Breast epithelium (tissue), 3 donors: Measurements from ENCODE around the gene GRIP2.

Source experiments
- POLR2AphosphoS5 ChIP-seq, 3 donors: sonication (generic); formaldehyde crosslinking; IDR thresholded peaks; one replicate each; pipeline ENCODE4 v1.6.1; 2017; ENCODE audit warnings: antibody characterized with exemption in 3 of 3
- TF ChIP-seq, protein P1 (sequence below), 3 donors: fragments of 450-650 bp; IDR thresholded peaks; one replicate each; pipeline ENCODE4 v1.5.1; 2016 to 2017; ENCODE audit warnings: antibody characterized with exemption in 3 of 3, mild to moderate bottlenecking in 3 of 3, moderate library complexity in 3 of 3

DNA sequence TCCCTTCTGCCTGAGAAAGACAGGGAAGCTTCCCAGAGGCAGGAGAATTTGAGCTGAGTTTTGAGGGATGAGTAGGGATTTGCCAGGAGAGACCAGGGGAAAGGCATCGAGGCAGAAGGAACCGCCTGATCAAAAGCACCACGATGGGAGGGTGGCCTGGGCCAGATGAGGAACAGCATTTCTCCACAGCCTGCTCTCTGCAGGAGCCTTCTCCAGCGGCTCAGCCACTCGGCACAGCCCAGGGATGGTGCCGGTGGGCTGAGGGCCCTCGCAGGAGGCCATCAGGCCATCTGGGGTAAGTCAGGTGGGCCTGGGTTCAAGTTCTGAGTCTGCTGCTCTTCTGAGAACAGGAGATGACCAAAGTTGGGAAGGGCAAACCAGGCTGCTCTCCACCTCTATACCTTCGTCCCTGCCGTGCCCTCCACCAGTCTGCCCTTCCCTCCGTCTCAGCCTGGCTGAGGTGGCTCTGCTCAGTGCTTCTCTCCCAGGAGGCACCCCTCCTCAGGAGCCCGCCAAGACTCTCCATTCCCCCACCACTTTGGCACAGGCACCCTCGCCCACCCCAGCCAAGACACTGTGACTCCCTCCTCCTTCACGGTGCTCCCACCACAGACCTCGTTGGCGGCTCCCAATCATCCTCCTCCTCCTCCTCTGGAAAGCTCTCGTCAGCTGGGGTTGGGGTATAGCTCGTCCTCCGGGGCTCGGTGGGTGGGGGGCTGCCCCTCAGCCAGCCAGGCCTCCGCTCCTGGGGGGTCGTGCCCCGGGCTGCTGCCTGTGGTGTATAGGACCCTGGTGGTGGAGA, 34.9 kb downstream of the GRIP2 start:
- TF ChIP-seq POLR2AphosphoS5 (IDR thresholded peaks at IDR 0.05) = no peak
- TF ChIP-seq, protein P1, sequence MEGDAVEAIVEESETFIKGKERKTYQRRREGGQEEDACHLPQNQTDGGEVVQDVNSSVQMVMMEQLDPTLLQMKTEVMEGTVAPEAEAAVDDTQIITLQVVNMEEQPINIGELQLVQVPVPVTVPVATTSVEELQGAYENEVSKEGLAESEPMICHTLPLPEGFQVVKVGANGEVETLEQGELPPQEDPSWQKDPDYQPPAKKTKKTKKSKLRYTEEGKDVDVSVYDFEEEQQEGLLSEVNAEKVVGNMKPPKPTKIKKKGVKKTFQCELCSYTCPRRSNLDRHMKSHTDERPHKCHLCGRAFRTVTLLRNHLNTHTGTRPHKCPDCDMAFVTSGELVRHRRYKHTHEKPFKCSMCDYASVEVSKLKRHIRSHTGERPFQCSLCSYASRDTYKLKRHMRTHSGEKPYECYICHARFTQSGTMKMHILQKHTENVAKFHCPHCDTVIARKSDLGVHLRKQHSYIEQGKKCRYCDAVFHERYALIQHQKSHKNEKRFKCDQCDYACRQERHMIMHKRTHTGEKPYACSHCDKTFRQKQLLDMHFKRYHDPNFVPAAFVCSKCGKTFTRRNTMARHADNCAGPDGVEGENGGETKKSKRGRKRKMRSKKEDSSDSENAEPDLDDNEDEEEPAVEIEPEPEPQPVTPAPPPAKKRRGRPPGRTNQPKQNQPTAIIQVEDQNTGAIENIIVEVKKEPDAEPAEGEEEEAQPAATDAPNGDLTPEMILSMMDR (IDR thresholded peaks at IDR 0.05) = no peak
